ENCODE results near the gene UNC5C.
"Not testable (repeated sequence)": the region's sequence is repeated elsewhere in the genome, so short reads cannot be mapped to it uniquely, and the experiment has no call there.

The UNC5C gene

GRCh38 chr4:95159384-95159783 is 389.4 kb downstream of the UNC5C start:
- DNase-seq, result no peak

GRCh38 chr4:95158626-95159025 is 390.1 kb downstream of the UNC5C start:
- no peak for DNase-seq

GRCh38 chr4:95158045-95158444 is 390.7 kb downstream of the UNC5C start:
- no peak for DNase-seq

- no peak for DNase-seq
Observed at GRCh38 chr4:95157596-95157995, 391.2 kb downstream of the UNC5C start.

GRCh38 chr4:95156452-95156765 is 392.4 kb downstream of the UNC5C start:
- DNase-seq, result no peak

- DNase-seq, result peak in 1 of 2 donors; percentile 59
Observed at GRCh38 chr4:95155759-95156451, 392.9 kb downstream of the UNC5C start.

- DNase-seq, result no peak
Observed at GRCh38 chr4:95153182-95153581, 395.6 kb downstream of the UNC5C start.

- no peak for DNase-seq
Observed at GRCh38 chr4:95151255-95151654, 397.5 kb downstream of the UNC5C start.

GRCh38 chr4:95142932-95143331 is 405.8 kb downstream of the UNC5C start:
- no peak for DNase-seq

- no peak for DNase-seq
Observed at GRCh38 chr4:95141361-95141760, 407.4 kb downstream of the UNC5C start.

GRCh38 chr4:95139424-95139823 is 409.3 kb downstream of the UNC5C start:
- DNase-seq, result not testable (repeated sequence)

- DNase-seq, result not testable (repeated sequence)
Observed at GRCh38 chr4:95134016-95134415, 414.8 kb downstream of the UNC5C start.

GRCh38 chr4:95129821-95130311 is 418.9 kb downstream of the UNC5C start:
- peak in 1 of 2 donors; percentile 6 for DNase-seq

- DNase-seq, result no peak
Observed at GRCh38 chr4:95129031-95129430, 419.7 kb downstream of the UNC5C start.

GRCh38 chr4:95124906-95125504 is 423.8 kb downstream of the UNC5C start:
- peak in 1 of 2 donors; percentile 5 for DNase-seq

- DNase-seq, result no peak
Observed at GRCh38 chr4:95122001-95122400, 426.8 kb downstream of the UNC5C start.

GRCh38 chr4:95120456-95120855 is 428.3 kb downstream of the UNC5C start:
- no peak for DNase-seq

GRCh38 chr4:95118497-95118896 is 430.3 kb downstream of the UNC5C start:
- no peak for DNase-seq

GRCh38 chr4:95114521-95114920 is 434.3 kb downstream of the UNC5C start:
- no peak for DNase-seq

All from CD4-positive, alpha-beta T cell treated with Interferon alpha-2 for 1 hour (primary cell).